ENCODE data around the gene TPRN.
A peak's percentile ranks its signal among the peaks of the same experiment; 100 is the strongest.

TPRN gene

GRCh38 chr9:137213160-137214060, 12.9 kb upstream of the TPRN start:
- DNase-seq (ENCODE audit: low read depth in 1 of 2, low spot score in 1 of 2) = no peak

GRCh38 chr9:137212520-137212919, 12.0 kb upstream of the TPRN start:
- no peak for DNase-seq (ENCODE audit: low read depth in 1 of 2, low spot score in 1 of 2)

- no peak for DNase-seq (ENCODE audit: low read depth in 1 of 2, low spot score in 1 of 2)
Measured at GRCh38 chr9:137211532-137211931, 11.0 kb upstream of the TPRN start.

- no peak for DNase-seq (ENCODE audit: low read depth in 1 of 2, low spot score in 1 of 2)
Measured at GRCh38 chr9:137206602-137207001, 6.1 kb upstream of the TPRN start.

- peak; percentile 92 to 93 for DNase-seq (ENCODE audit: low read depth in 1 of 2, low spot score in 1 of 2)
Measured at GRCh38 chr9:137205126-137206069, 4.9 kb upstream of the TPRN start, which contains the start of the genes NDOR1 and TMEM203. Gene NDOR1, plus strand, starts transcription at chr9:137205700. Its CDS starts 78 bp downstream, at chr9:137205778. Gene TMEM203, minus strand, starts transcription at chr9:137205648. Its CDS starts 234 bp downstream, at chr9:137205414.

- no peak for DNase-seq (ENCODE audit: low read depth in 1 of 2, low spot score in 1 of 2)
Measured at GRCh38 chr9:137204731-137205125, 4.2 kb upstream of the TPRN start.

- DNase-seq (ENCODE audit: low read depth in 1 of 2, low spot score in 1 of 2) = no peak
Measured at GRCh38 chr9:137202966-137203365, 2.4 kb upstream of the TPRN start.

GRCh38 chr9:137201205-137201868, 796 bp upstream of the TPRN start:
- DNase-seq (ENCODE audit: low read depth in 1 of 2, low spot score in 1 of 2) = no peak

- no peak for DNase-seq (ENCODE audit: low read depth in 1 of 2, low spot score in 1 of 2)
Measured at GRCh38 chr9:137199411-137200121, 975 bp downstream of the TPRN start.

GRCh38 chr9:137198902-137199283, 1.6 kb downstream of the TPRN start:
- DNase-seq (ENCODE audit: low read depth in 1 of 2, low spot score in 1 of 2) = no peak

GRCh38 chr9:137198051-137198901, 2.3 kb downstream of the TPRN start:
- no peak for DNase-seq (ENCODE audit: low read depth in 1 of 2, low spot score in 1 of 2)

GRCh38 chr9:137195525-137196220, 4.9 kb downstream of the TPRN start:
- no peak for DNase-seq (ENCODE audit: low read depth in 1 of 2, low spot score in 1 of 2)

GRCh38 chr9:137194909-137195308, 5.6 kb downstream of the TPRN start:
- no peak for DNase-seq (ENCODE audit: low read depth in 1 of 2, low spot score in 1 of 2)

GRCh38 chr9:137194388-137194787, 6.2 kb downstream of the TPRN start:
- no peak for DNase-seq (ENCODE audit: low read depth in 1 of 2, low spot score in 1 of 2)

GRCh38 chr9:137193771-137194170, 6.8 kb downstream of the TPRN start:
- DNase-seq (ENCODE audit: low read depth in 1 of 2, low spot score in 1 of 2) = no peak

- no peak for DNase-seq (ENCODE audit: low read depth in 1 of 2, low spot score in 1 of 2)
Measured at GRCh38 chr9:137192859-137193258, 7.7 kb downstream of the TPRN start.

GRCh38 chr9:137192448-137192780, 8.1 kb downstream of the TPRN start:
- DNase-seq (ENCODE audit: low read depth in 1 of 2, low spot score in 1 of 2) = no peak

GRCh38 chr9:137191691-137192447, 8.7 kb downstream of the TPRN start:
- no peak for DNase-seq (ENCODE audit: low read depth in 1 of 2, low spot score in 1 of 2)

Data from activated CD4-positive, alpha-beta T cell treated with anti-CD3 and anti-CD28 coated beads, Interleukin-2, amount 50 U/mL, for 24 hours (primary cell).